Measurements from ENCODE around the gene LGALS8.

Gene LGALS8

GRCh38 chr1:236509647-236510401, 14.0 kb upstream of the LGALS8 start:
- no peak for DNase-seq (ENCODE audit: low read depth)

DNA sequence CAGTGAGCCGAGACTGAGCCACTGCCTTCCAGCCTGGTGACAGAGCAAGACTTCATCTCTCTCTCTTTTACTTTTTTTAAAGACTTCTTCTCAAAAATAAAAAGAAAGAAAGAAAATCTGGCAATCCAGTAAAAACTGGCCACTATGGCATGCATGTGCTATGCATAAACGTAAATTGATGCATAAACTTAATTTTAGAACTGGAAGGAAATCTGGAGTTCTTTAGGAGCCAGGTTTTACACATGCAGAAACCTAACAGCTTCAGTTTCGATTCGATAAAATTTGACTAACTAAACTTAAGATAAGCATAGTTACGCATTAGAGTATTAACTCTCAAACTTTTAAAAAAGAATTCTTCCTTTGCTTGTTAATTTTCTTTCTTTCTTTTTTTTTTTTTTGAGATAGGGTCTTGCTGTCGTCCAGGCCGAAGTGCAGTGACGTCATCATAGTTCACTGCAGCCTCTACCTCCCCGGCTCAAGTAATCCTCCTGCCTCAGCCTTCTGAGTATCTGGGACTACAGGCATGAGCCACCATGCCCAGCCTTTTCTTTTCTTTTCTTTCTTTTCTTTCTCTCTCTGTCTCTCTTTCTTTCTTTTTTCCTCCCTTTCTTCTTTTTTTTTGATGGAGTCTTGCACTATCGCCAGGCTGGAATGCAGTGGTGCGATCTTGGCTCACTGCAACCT, 11.9 kb upstream of the LGALS8 start:
- DNase-seq (ENCODE audit: low read depth), result no peak

DNA sequence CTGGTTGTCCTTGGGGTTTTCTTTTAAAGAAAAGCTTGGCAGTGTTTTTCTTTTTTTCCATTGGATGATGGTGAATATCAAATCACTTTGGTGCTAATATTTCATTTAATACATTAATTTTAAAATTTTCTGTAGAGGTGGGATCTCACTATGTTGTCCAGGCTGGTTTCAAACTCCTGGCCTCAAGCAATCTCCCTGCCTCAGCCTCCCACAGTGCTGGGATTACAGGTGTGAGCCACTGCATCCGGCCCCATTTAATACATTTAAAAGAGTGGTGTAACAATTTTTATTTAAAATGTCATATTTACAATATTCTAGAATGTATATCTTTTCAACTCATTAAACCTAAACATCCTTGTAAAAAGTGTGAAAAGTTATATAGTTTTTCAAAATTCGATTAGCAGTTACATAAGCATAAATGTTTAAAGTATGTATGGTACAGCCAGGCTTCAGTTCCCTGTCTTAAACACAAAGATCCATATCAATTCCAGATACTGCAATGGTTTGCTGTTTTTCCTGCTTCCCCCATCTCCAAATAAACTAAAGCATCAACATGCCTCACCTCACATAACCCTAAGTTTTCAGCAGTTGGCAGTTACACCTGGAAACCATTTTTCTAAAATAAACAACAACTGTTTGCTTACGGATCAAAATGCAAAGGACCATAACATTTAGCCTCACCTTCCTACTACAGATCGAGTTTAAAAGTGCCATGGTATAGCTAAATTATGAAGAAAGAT, 8.9 kb upstream of the LGALS8 start:
- DNase-seq (ENCODE audit: low read depth), result no peak

DNA sequence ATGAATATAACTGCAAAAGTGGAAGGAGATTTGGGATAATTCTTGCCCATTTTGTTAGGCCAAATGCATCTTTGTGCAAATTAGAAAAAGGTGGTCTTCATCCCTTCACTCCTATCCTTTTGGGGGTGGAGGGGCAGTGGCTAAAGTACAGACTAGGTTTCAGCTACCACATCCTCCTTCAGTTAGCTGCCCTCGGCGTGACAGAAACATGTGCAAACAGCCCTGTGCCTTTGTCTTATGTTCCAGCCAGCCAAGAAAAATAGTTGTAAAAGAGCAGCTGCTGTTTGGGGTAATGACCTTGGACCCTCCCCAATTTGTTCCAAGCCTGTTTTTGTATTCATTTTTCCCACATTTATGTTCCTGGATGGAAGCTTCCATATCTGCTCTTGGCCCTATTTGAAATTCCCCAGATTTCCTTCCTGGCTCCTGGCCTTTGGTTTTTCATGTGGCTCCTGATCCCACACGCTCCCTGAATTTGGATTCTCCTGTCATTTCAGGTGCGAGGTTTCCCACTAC, 8.3 kb upstream of the LGALS8 start:
- DNase-seq (ENCODE audit: low read depth), result no peak

GRCh38 chr1:236516929-236517704, 6.7 kb upstream of the LGALS8 start:
- no peak for DNase-seq (ENCODE audit: low read depth)

DNA sequence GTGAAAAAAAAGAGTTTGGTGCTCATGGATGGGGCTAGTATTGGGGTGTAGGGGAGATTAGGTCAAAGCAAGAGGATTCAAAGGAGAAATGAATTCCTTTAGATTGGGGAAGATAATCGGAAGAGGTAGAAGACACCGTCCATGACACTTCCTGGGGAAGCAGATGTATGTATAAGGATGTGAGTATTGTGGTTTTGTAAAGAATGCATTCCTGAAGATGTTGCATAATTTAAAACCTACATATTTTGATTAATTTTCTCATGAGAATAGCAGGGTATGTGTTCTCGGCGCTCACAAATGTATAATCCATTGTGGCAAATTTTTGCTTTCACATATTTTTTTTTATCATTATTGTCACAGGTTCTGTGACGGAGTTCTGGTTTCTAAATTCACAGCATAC, 5.5 kb upstream of the LGALS8 start:
- DNase-seq (ENCODE audit: low read depth), result no peak

GRCh38 chr1:236520445-236521005, 3.3 kb upstream of the LGALS8 start:
- no peak for DNase-seq (ENCODE audit: low read depth)

DNA sequence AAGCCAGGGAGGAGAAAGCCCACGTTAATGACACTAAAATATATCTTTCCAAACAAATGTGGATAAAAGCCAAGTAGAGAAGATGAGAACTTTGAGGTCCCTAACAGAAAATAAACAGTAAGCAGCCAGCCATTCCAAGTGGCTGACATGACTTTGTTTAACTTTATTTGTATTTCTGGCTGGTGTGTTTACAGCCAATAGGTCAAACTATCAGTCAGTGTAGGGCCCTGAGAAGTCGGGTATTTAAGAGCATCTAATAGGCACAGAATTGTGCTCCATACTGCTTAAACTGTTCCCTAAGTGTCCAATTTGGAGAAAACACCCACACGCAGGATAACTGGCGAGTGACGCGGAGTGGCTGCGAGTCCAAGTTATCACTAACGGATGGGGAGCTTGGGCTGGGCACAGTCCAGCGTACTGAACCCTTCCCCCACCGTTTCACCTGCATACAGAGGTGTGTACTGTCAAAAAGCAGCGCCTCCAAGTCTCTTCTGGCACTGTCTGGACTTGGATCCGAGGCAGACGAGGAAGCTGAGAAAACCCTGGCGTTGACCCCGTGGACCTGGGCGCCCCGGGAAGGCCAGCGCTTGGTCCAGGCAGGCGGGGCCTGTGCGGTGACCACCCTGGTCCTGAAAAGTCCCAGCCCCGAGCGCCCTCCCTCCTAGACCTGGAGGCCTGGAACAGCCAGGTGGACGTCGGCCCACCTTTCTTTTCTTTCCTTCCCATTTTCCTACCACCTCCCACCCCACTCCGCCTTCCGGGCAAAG, 662 bp upstream of the LGALS8 start:
- DNase-seq (ENCODE audit: low read depth), result no peak

- DNase-seq (ENCODE audit: low read depth), result peak; percentile 40
Measured at GRCh38 chr1:236524142-236524894, 536 bp downstream of the LGALS8 start.

DNA sequence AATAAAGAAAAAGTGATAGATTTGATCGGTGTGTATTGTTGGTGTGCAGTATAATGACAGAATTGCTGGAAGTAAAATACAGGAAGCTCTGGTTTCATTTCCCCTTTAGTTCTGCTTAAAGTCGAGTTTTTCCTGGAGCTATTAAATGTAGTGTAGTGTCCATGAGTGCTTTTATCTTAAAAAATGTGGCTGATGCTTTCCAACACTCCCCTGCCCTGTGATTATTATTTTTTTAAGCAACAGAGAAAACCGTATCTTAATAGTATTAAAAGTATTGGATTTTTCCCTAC, 1.1 kb downstream of the LGALS8 start:
- no peak for DNase-seq (ENCODE audit: low read depth)

DNA sequence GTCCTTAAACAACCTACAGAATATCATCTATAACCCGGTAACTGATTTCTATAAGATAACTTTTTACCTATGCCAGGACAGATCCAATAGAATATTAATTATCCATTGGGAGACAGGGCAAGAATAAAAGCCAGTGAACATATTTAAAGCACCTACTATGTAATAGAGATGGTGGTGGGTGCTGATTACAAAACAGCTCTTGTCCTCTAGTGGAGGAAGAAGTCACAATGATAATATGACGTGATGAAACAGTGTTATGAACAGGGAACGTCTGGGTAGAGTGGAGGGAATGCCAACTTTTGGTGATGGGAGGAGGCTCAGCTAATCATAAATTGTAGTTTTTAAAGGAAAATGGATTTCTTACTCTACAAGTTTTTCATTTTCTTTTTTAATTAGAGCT, 2.3 kb downstream of the LGALS8 start:
- no peak for DNase-seq (ENCODE audit: low read depth)

DNA sequence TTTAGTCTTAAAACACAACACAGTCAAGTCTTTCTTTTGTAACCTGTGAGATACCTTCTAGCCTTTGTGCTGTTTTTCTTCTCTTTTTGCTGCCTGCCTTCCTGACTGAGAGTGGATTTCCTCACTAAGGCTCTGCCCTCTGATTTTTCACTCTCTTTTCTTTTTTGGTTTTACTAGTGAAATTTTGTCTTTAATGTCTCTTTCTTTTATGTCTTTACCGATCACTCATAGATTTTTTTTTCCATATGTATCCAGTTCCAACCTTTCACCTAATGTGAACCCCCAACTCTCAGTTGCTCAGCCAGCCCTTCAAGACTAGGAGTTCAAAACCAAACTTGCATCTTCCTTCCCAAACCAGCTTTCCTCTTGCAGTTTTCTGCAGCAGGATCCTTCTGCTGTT, 6.5 kb downstream of the LGALS8 start:
- DNase-seq (ENCODE audit: low read depth), result no peak

GRCh38 chr1:236530959-236531358, 7.2 kb downstream of the LGALS8 start:
- DNase-seq (ENCODE audit: low read depth), result no peak

DNA sequence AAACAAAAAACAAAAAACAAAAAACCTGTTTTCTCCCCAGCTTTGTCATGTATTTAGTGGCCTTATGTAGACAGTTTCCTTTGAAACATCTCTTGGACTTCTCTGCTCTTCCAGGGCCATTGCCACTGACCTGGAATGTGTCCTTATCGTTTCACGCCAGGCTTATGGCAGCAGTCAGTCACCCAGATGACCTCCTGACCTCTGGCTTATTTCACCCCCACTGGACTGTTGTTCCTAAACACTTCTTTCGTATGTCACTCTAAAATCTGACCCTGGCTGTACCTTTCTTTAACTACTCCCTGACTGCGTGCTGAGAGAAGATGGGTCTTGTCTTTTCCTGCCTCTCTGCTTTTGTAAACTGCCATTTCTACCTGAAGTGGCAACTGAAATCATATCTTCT, 9.1 kb downstream of the LGALS8 start:
- no peak for DNase-seq (ENCODE audit: low read depth)

GRCh38 chr1:236534151-236534651, 10.4 kb downstream of the LGALS8 start:
- peak; percentile 35 for DNase-seq (ENCODE audit: low read depth)

- DNase-seq (ENCODE audit: low read depth), result no peak
Measured at GRCh38 chr1:236535190-236535589, 11.4 kb downstream of the LGALS8 start.

DNA sequence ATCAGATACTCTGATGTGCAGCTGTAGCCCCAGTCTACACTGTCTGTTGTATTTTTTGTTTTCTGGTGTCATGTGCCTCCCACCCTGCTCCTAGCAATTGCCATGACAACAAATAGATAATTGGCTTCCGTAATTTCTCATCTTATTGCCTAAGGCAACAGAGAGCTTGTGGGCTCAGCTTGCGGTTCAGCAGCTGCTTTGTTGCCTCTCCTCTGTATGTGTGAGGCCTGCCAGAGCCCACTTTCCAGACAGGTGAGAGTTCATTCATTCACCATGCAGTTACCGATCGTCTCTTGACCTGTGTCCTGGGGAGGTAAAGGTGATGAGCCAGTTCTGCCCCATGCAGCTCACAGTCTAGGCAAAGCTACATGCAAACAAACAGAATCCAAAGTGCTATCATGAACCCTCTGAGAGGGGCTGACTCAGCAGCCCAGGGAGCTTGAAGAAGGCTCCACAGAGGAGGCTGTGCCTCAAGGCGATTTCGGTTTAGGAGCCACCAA, 11.9 kb downstream of the LGALS8 start:
- no peak for DNase-seq (ENCODE audit: low read depth)

DNA sequence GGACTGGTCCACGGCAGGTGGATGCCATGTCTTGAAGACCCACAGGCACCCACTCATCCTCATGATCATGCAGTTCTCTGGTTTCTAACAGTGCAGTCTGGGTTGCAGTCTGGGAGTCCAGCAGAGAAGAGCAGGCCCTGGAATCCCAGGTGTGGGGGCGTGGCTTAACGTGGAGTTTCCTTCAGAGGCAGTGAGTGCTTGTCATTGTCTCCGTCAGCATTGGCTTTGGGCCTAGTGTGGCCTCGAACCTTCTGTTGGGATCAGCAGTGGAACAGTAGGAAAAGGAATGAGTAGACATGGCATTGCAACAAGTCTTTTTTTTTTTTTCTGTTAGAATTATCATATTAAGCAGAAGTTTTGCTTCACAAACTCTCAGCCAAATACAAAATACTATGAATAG, 12.8 kb downstream of the LGALS8 start:
- DNase-seq (ENCODE audit: low read depth), result no peak

DNA sequence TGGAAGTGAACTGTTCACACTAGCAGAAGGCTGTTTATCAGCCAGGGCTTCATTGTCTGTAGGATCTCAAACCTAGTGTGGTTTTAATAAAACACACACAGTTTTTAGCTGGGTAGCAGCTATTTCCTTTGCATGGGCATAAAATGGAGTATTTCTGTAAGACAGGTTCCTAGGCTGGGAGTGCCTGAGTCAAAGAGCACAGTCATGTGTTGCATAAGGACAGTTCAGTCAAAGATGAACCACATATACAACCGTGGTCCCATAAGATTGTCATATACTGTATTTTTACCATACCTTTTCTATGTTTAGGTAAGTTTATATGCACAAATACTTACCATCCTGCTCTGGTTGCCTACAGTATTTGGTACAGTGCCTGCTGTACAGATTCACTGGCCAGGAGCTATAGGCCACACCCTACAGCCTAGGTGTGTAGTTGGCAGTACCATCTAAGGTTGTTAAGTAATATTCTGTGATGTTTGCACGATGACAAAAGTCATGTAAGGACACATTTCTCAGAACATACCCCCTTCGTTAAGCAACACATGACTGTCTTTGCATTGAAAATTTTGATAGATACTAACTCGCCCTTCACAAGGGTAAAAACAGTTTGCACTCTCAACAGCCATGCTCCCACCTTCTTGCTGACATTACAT, 17.2 kb downstream of the LGALS8 start:
- DNase-seq (ENCODE audit: low read depth), result no peak

DNA sequence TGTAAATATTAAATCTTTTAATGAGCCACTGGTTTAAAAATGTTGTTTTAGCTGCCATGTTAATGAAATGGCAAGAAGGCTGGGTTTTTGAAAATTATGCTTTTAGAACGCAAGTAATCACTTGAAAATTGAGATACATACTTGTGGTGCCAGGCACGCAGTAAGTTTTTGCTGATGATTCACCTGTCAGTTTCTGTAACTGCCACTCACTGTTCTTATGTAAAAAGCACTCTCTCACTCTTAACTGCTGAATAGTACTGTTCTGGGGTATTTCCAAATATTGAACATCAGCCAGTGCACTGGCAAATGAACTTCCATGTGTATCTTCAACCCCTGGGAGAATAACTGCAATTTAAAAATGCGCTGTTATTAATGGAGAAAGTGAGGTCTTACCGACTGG, 17.9 kb downstream of the LGALS8 start:
- DNase-seq (ENCODE audit: low read depth), result no peak
